ENCODE data around the gene CFAP52.
"Not testable (repeated sequence)": the region's sequence is repeated elsewhere in the genome, so short reads cannot be mapped to it uniquely, and the experiment has no call there.

Gene CFAP52

DNA sequence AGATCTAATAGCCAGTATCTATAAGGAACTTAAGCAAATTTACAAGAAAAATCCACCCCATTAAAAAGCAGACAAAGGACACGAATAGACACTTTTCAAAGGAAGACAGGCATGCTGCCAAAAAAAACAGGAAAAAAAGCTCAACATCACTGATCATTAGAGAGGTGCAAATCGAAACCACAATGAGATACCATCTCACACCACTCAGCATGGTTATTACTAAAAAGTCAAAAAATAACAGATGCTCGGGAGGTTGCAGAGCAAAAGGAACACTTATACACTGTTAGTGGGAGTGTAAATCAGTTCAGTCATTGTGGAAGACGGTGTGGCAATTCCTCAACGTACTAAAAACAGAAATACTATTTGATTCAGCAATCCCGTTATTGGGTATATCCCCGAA, 10.4 kb upstream of the CFAP52 start:
- in situ Hi-C loops (cut with HindIII; ENCODE audit: low sequenced_read_pairs) = no loop called here

DNA sequence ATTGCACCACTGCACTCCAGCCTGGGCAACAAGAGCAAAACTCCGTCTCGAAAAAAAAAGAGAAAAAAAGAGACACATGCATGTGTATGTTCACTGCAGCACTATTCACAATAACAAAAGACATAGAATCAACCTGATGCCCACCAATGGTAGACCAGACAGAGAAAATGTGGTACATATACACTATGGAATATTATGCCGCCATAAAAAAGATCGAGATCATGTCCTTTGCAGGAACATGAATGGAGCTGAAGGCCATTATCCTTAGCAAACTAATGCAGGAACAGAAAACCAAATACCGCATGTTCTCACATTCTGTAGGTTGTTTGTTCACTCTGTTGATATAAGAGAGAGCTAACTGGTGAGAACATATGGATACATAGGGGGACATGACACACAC, 9.7 kb upstream of the CFAP52 start:
- DNase-seq (ENCODE audit: low read depth); H3K4me3 ChIP-seq (ENCODE audit: low read depth, low read length); in situ Hi-C loops (cut with HindIII; ENCODE audit: low sequenced_read_pairs): not testable (repeated sequence)

More for the DNA sequence above, 10.4 kb upstream of the CFAP52 start:
- TF ChIP-seq, protein P1, sequence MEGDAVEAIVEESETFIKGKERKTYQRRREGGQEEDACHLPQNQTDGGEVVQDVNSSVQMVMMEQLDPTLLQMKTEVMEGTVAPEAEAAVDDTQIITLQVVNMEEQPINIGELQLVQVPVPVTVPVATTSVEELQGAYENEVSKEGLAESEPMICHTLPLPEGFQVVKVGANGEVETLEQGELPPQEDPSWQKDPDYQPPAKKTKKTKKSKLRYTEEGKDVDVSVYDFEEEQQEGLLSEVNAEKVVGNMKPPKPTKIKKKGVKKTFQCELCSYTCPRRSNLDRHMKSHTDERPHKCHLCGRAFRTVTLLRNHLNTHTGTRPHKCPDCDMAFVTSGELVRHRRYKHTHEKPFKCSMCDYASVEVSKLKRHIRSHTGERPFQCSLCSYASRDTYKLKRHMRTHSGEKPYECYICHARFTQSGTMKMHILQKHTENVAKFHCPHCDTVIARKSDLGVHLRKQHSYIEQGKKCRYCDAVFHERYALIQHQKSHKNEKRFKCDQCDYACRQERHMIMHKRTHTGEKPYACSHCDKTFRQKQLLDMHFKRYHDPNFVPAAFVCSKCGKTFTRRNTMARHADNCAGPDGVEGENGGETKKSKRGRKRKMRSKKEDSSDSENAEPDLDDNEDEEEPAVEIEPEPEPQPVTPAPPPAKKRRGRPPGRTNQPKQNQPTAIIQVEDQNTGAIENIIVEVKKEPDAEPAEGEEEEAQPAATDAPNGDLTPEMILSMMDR (IDR thresholded peaks at IDR 0.05; ENCODE audit: low read depth, low read length, missing control alignments) = no peak
- DNase-seq (ENCODE audit: low read depth) = no peak
- H3K4me3 ChIP-seq (ENCODE audit: low read depth, low read length) = no peak overlapping the region

DNA sequence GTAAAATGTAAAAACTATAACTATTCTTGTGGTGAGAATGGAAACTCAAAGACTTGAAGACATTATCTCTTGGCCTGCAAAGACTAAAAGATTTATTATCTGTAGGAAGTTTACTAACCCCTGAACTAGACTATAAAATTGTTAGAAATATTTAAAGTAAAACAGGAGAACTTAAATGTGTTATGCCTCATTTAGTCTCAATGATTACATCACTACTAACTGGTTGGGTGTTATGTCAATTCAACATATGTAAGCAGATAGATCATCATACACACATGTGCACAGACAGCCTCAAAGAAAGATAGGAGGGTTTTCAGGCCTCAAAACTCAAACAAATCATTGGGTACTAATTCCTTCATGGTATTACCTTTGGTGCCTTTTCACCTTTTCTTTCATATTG, 8.4 kb upstream of the CFAP52 start:
- no peak overlapping the region for H3K4me3 ChIP-seq (ENCODE audit: low read depth, low read length)
- no peak for DNase-seq (ENCODE audit: low read depth)
- TF ChIP-seq, protein P1 (IDR thresholded peaks at IDR 0.05; ENCODE audit: low read depth, low read length, missing control alignments) = no peak
- in situ Hi-C loops (cut with HindIII; ENCODE audit: low sequenced_read_pairs) = no loop called here

DNA sequence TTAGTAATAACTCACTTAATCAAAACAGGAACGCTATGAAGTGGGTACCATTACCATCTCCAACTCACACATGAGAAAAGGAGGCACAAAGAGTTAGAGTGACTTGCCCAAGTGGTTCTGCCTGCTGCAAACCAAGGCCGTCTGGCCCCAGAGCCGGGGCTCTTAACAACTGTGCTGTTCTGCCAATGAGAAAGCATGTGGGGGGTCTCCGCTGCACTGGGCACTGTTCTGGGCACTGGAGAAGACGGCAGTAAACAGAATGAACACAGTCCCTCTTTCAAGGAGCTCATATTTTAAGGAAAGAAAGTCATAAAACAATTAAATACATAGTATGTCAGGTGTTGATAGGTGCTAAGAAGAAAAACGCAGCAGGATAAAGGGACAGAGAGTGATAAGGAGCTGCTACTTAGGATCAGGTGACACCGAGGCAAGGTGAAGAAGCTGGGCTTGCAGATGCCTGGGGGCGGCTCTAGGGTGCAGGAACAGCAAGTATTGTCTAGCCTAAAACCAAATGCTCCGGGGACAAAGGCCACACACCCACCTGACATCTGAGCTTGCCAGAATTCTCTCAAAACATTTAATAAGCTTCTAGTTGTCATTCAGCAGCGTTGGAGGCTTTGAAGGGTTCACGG, 7.4 kb upstream of the CFAP52 start:
- in situ Hi-C loops (cut with HindIII; ENCODE audit: low sequenced_read_pairs) = no loop called here
- no peak for DNase-seq (ENCODE audit: low read depth)
- no peak overlapping the region for H3K4me3 ChIP-seq (ENCODE audit: low read depth, low read length)
- TF ChIP-seq, protein P1 (IDR thresholded peaks at IDR 0.05; ENCODE audit: low read depth, low read length, missing control alignments) = no peak

DNA sequence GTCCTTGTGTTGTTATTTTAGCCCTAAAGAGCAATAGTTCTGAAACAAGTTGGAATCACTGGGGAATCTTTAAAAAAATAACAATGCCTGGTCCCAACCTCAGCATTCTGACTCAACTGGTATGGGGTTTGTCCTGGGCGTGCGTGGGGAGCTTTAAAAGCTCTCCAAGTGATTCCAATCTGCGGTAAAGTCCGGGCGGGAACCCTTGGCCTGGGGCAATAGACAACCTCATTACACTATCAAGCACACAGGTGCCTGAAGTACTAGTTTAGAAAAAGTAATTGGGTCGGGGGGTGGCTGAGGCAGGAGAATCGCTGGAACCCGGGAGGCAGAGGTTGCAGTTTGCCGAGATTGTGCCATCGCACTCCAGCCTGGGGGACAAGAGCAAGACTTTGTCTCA, 5.2 kb upstream of the CFAP52 start:
- DNase-seq (ENCODE audit: low read depth) = no peak
- in situ Hi-C loops (cut with HindIII; ENCODE audit: low sequenced_read_pairs) = no loop called here
- H3K4me3 ChIP-seq (ENCODE audit: low read depth, low read length) = no peak overlapping the region
- TF ChIP-seq, protein P1 (IDR thresholded peaks at IDR 0.05; ENCODE audit: low read depth, low read length, missing control alignments) = no peak

DNA sequence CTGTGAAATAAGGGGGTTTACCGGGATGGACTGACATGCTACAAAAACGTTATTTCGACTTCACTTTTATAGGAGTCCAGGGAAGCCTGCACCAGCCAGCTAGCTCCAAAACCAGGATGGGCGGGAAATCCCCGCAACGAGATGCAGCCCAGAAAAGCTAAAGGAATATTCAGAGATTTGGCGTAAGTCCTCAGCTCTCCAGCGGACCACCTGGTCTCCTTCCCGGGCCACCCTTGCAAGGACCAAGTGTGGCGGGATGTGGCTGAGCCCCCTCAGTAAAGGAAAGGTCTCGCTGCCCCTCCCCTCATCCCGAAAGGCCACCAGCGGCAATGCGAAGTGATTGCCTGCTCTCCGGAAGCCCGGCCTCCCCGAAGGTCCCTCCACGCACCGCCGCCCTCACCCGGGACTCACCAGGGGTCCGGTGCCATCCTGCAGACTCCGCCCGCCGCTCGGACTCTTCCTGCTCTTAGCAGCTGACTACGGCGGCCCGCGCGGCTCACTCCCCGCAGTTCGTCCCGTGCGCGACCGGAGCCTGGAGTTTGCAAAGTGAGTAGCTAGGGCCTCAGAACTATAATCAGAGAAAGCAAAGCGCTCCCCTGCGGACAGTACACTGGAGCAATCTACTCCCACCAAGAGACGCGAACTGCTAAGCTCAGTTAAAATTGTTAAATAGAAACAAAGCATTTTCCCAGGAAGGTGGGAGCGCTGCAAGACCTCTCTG, 901 bp upstream of the CFAP52 start, which contains the start of gene STX8:
TSS of gene STX8 (minus strand) at position 440 of the 721 bp plus-strand sequence. CDS start at position 428, 12 bp downstream.
- H3K4me3 ChIP-seq (ENCODE audit: low read depth, low read length) = peak within 1 kb of the TSS; percentile 97
- peak; percentile 63 for DNase-seq (ENCODE audit: low read depth)
- in situ Hi-C loops (cut with HindIII; ENCODE audit: low sequenced_read_pairs) = no loop called here
- TF ChIP-seq, protein P1 (IDR thresholded peaks at IDR 0.05; ENCODE audit: low read depth, low read length, missing control alignments) = peak; percentile 14

DNA sequence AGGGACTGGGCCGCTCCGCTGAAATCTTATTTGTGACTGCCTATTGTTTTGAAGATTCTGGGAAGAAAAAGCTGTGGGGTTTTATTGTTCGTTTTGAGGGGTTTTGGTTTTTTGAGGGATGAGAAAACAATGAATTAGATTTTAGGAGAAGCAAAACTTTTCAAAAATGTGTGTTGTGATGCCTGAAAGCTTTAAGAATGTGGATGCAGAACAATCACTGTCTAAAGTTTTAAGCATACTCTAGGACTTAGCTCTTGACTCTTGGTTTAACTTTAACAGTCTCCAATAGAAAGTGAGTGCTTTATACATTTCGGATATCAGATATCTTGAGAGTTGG, 899 bp downstream of the CFAP52 start:
- DNase-seq (ENCODE audit: low read depth) = no peak
- H3K4me3 ChIP-seq (ENCODE audit: low read depth, low read length) = peak overlapping the region; percentile 97
- TF ChIP-seq, protein P1 (IDR thresholded peaks at IDR 0.05; ENCODE audit: low read depth, low read length, missing control alignments) = no peak
- in situ Hi-C loops (cut with HindIII; ENCODE audit: low sequenced_read_pairs) = no loop called here

All from astrocyte of the cerebellum (primary cell).